ENCODE data around the gene PPP1R15B.

DNA sequence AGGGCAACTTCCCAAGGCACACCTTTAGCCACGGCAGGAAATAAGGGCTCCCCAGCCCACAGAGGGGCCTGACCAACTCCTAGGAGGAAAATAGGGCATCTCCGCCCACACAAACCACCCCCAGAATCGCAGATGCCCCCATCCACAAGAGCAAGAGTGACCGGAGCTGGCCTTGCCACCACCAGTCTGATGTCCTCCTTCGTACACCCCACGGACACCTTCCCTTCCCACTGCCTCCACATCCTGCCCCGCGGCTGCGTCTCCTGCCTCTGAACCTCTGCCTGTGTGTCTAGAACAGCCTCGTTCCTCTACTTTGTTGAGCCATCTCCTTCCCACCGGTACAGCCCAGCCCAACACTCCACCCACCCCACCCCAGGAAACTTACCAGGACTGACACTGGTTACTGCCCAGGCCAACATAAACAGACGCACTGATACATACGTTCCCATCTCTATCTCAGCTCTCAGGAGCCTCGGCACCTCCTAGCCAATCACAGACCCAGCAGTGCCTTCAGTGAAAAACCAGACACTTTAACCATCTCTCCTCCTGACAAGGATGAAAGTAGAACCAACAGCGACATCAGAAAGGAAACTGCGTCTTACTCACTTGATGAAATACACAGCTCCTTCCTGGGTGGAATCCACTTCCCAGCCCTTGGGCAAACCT is 44.3 kb downstream of the PPP1R15B start:
- TF ChIP-seq HDAC2 (IDR thresholded peaks at IDR 0.05) = no peak
- no peak for TF ChIP-seq NFYA (IDR thresholded peaks at IDR 0.05; ENCODE audit: borderline replicate concordance, low read depth, low read length)
- TF ChIP-seq, protein P1, sequence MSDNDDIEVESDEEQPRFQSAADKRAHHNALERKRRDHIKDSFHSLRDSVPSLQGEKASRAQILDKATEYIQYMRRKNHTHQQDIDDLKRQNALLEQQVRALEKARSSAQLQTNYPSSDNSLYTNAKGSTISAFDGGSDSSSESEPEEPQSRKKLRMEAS (IDR thresholded peaks at IDR 0.05; ENCODE audit: low read depth, low read length) = no peak
- TF ChIP-seq USF2 (IDR thresholded peaks at IDR 0.05; ENCODE audit: borderline replicate concordance, low read depth, low read length) = no peak
- no peak for TF ChIP-seq REST (IDR thresholded peaks at IDR 0.05; ENCODE audit: low read depth, low read length)
- TF ChIP-seq BHLHE40 (IDR thresholded peaks at IDR 0.05; ENCODE audit: borderline replicate concordance in 1 of 2, low read depth in 2 of 2, low read length in 1 of 2) = no peak
- TF ChIP-seq, protein P2, sequence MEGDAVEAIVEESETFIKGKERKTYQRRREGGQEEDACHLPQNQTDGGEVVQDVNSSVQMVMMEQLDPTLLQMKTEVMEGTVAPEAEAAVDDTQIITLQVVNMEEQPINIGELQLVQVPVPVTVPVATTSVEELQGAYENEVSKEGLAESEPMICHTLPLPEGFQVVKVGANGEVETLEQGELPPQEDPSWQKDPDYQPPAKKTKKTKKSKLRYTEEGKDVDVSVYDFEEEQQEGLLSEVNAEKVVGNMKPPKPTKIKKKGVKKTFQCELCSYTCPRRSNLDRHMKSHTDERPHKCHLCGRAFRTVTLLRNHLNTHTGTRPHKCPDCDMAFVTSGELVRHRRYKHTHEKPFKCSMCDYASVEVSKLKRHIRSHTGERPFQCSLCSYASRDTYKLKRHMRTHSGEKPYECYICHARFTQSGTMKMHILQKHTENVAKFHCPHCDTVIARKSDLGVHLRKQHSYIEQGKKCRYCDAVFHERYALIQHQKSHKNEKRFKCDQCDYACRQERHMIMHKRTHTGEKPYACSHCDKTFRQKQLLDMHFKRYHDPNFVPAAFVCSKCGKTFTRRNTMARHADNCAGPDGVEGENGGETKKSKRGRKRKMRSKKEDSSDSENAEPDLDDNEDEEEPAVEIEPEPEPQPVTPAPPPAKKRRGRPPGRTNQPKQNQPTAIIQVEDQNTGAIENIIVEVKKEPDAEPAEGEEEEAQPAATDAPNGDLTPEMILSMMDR (IDR thresholded peaks at IDR 0.05 in 2 of 3, conservative IDR thresholded peaks at IDR 0.05 in 1 of 3; ENCODE audit: control insufficient read depth in 2 of 3, extremely low read depth in 1 of 3, insufficient read depth in 1 of 3, low read depth in 3 of 3, low read length in 3 of 3) = no peak

Data from GM12878 (cell line).